HepG2 (cell line): ENCODE measurements around the gene HMCN2. TPM values are rescaled to one million over a fixed set of nuclear protein-coding genes. Genes with fewer than 3 reads are reported as not detected.

ENCODE experiments used
- ADNP ChIP-seq: sonication (generic); formaldehyde crosslinking; IDR thresholded peaks from 2 replicates; pipeline ENCODE4 v1.4.0; 2020; ENCODE audit warnings: missing genetic modification reagents
- ELF4 ChIP-seq: sonication (generic); formaldehyde crosslinking; IDR thresholded peaks from 2 replicates; pipeline ENCODE4 v1.5.0; 2020; ENCODE audit warnings: missing genetic modification reagents, mild to moderate bottlenecking, moderate library complexity, borderline replicate concordance
- GABPA ChIP-seq, 2 experiments: IDR thresholded peaks; 2 replicates each; pipeline ENCODE4 v1.6.1; 2011 to 2016; ENCODE audit warnings: low read depth in 2 of 2, low read length in 1 of 2, missing biosample characterization in 1 of 2, missing genetic modification characterization in 1 of 2
- HMGA1 ChIP-seq: sonication (generic); formaldehyde crosslinking; conservative IDR thresholded peaks from 2 replicates; pipeline ENCODE4 v1.4.0; 2020; ENCODE audit warnings: missing genetic modification reagents
- IRX3 ChIP-seq: sonication (generic); formaldehyde crosslinking; IDR thresholded peaks from 2 replicates; pipeline ENCODE4 v1.8.1; 2023; ENCODE audit warnings: mild to moderate bottlenecking, low read depth, missing genetic modification reagents, borderline replicate concordance
- MBD4 ChIP-seq: IDR thresholded peaks from 2 replicates; pipeline ENCODE4 v1.6.1; 2012; ENCODE audit warnings: low read length, inconsistent platforms, borderline replicate concordance
- NFIC ChIP-seq: IDR thresholded peaks from 2 replicates; pipeline ENCODE4 v1.6.1; 2012; ENCODE audit warnings: mild to moderate bottlenecking, low read length, inconsistent platforms
- SOX6 ChIP-seq, 2 experiments: fragments of 450-650 bp in 1 of 2; sonication (generic) in 1 of 2; formaldehyde crosslinking in 1 of 2; IDR thresholded peaks; 2 replicates each; pipeline versions ENCODE4 v1.4.0 to v1.6.1; 2017 to 2020; ENCODE audit warnings: antibody characterized with exemption in 1 of 2, mild to moderate bottlenecking in 1 of 2, missing genetic modification reagents in 1 of 2
- TARDBP ChIP-seq: sonication (generic); formaldehyde crosslinking; IDR thresholded peaks from 2 replicates; pipeline ENCODE4 v1.8.0; 2022; ENCODE audit warnings: mild to moderate bottlenecking, missing genetic modification reagents
- TBX3 ChIP-seq: fragments of 450-650 bp; IDR thresholded peaks from 2 replicates; pipeline ENCODE4 v1.6.1; 2017; ENCODE audit warnings: antibody characterized with exemption, mild to moderate bottlenecking, inconsistent platforms, borderline replicate concordance
- ZFY ChIP-seq: sonication (generic); formaldehyde crosslinking; IDR thresholded peaks from 2 replicates; pipeline ENCODE4 v1.4.0; 2020; ENCODE audit warnings: missing genetic modification reagents
- ZNF577 ChIP-seq: sonication (generic); formaldehyde crosslinking; IDR thresholded peaks from 2 replicates; pipeline ENCODE4 v1.4.0; 2020; ENCODE audit warnings: mild to moderate bottlenecking, low read depth, missing genetic modification reagents, borderline replicate concordance
- ZNF598 ChIP-seq: sonication (generic); formaldehyde crosslinking; IDR thresholded peaks from 2 replicates; pipeline ENCODE4 v1.5.1; 2020; ENCODE audit warnings: mild to moderate bottlenecking, missing genetic modification reagents, borderline replicate concordance
- ZZZ3 ChIP-seq: sonication (generic); formaldehyde crosslinking; IDR thresholded peaks from 2 replicates; pipeline ENCODE4 v1.4.0; 2020; ENCODE audit warnings: missing genetic modification reagents, mild to moderate bottlenecking, borderline replicate concordance
- polyA plus RNA-seq, 8 experiments: library from polyadenylated mRNA; depleted of rRNA in 3 of 8; stranded (reverse) in 7 of 8; unstranded in 1 of 8; fragments of >200 nt; fragmentation: Illumina TruSeq in 4 of 8; extraction: Trizol in 4 of 8; gene quantifications; 2 replicates each; pipeline versions ENCODE4 v1.2.1 to v1.2.3, GENCODE V29; 2011 to 2016; ENCODE audit warnings: low read depth in 4 of 8, missing spikeins in 1 of 8, mixed read lengths in 1 of 8; ENCODE audit not compliant: insufficient read depth in 1 of 8
- total RNA-seq, 5 experiments: library from RNA; depleted of rRNA; stranded (reverse); fragments of >200 nt; fragmentation: Illumina TruSeq; extraction: Trizol; gene quantifications; 2 replicates each; pipeline ENCODE4 v1.2.3, GENCODE V29; 2016; ENCODE audit warnings: low read depth in 1 of 5
- TF ChIP-seq, protein P1 (sequence below): sonication (generic); formaldehyde crosslinking; IDR thresholded peaks from 2 replicates; pipeline ENCODE4 v1.4.0; 2020; ENCODE audit warnings: mild to moderate bottlenecking, missing genetic modification reagents
- TF ChIP-seq, protein P2 (sequence below): sonication (generic); formaldehyde crosslinking; IDR thresholded peaks from 2 replicates; pipeline ENCODE4 v1.8.1; 2023; ENCODE audit warnings: mild to moderate bottlenecking, inconsistent platforms, moderate library complexity, missing genetic modification reagents, borderline replicate concordance
- TF ChIP-seq, protein P3 (sequence below): sonication (generic); formaldehyde crosslinking; IDR thresholded peaks from 2 replicates; pipeline ENCODE4 v1.8.1; 2023; ENCODE audit warnings: missing genetic modification reagents, inconsistent platforms, borderline replicate concordance
- TF ChIP-seq, protein P4 (sequence below): sonication (generic); formaldehyde crosslinking; IDR thresholded peaks from 2 replicates; pipeline ENCODE4 v1.4.0; 2020; ENCODE audit warnings: missing genetic modification reagents

HMCN2 gene
- total and polyA plus RNA-seq, 2 of the 13 experiments (the other 11 are each of a cell fraction or from before 2014, with no cell fraction given) = 0.09 TPM; not detected in 1

DNA sequence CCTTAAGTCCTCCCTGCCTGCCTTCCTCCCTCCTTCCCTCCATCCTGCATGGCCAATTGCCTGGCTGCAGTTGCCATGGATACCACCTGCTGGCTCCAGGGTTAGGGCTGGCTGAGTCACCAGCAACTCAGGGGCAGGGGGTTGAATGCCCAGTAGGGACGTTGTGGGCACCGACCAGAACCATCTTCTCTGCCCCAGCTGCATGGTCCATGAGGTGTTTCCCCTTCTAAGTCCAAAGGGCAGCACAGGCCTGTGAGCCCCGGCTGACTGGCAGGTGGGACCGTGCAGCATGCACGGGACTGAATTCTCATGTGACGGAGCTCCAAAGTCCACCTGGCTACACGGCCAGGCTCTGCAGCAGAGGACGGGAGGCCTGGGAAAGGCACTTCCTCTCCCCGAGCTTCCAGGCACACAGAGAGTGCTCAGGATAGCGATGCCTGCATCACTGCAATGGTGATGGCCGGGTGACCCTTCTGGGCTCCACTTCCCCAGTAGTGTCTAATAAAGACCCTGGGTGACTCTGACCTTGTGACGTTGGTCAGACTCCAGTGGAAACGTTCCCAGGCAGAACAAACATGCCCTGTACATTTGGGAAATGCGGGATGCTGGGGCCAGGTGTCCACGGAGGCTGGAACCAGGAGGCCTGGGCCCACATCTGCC lies 184.9 kb downstream of the HMCN2 start (continued):
- TF ChIP-seq, protein P1, sequence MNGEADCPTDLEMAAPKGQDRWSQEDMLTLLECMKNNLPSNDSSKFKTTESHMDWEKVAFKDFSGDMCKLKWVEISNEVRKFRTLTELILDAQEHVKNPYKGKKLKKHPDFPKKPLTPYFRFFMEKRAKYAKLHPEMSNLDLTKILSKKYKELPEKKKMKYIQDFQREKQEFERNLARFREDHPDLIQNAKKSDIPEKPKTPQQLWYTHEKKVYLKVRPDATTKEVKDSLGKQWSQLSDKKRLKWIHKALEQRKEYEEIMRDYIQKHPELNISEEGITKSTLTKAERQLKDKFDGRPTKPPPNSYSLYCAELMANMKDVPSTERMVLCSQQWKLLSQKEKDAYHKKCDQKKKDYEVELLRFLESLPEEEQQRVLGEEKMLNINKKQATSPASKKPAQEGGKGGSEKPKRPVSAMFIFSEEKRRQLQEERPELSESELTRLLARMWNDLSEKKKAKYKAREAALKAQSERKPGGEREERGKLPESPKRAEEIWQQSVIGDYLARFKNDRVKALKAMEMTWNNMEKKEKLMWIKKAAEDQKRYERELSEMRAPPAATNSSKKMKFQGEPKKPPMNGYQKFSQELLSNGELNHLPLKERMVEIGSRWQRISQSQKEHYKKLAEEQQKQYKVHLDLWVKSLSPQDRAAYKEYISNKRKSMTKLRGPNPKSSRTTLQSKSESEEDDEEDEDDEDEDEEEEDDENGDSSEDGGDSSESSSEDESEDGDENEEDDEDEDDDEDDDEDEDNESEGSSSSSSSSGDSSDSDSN = peak; percentile 92
- TF ChIP-seq ADNP (CRISPR knock-in tag) = no peak
- TF ChIP-seq, protein P2, sequence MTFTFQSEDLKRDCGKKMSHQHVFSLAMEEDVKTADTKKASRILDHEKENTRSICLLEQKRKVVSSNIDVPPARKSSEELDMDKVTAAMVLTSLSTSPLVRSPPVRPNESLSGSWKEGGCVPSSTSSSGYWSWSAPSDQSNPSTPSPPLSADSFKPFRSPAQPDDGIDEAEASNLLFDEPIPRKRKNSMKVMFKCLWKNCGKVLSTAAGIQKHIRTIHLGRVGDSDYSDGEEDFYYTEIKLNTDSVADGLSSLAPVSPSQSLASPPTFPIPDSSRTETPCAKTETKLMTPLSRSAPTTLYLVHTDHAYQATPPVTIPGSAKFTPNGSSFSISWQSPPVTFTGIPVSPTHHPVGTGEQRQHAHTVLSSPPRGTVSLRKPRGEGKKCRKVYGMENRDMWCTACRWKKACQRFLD (CRISPR knock-in tag) = peak; percentile 89; the same call in 1 of the 2 replicates
- peak; percentile 81; the same call in 1 of the 2 replicates for TF ChIP-seq ZZZ3 (CRISPR knock-in tag)
- TF ChIP-seq, protein P3, sequence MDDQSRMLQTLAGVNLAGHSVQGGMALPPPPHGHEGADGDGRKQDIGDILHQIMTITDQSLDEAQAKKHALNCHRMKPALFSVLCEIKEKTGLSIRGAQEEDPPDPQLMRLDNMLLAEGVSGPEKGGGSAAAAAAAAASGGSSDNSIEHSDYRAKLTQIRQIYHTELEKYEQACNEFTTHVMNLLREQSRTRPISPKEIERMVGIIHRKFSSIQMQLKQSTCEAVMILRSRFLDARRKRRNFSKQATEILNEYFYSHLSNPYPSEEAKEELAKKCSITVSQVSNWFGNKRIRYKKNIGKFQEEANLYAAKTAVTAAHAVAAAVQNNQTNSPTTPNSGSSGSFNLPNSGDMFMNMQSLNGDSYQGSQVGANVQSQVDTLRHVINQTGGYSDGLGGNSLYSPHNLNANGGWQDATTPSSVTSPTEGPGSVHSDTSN (CRISPR knock-in tag) = no peak
- no peak for TF ChIP-seq ZNF577 (CRISPR knock-in tag)
- TF ChIP-seq, protein P4, sequence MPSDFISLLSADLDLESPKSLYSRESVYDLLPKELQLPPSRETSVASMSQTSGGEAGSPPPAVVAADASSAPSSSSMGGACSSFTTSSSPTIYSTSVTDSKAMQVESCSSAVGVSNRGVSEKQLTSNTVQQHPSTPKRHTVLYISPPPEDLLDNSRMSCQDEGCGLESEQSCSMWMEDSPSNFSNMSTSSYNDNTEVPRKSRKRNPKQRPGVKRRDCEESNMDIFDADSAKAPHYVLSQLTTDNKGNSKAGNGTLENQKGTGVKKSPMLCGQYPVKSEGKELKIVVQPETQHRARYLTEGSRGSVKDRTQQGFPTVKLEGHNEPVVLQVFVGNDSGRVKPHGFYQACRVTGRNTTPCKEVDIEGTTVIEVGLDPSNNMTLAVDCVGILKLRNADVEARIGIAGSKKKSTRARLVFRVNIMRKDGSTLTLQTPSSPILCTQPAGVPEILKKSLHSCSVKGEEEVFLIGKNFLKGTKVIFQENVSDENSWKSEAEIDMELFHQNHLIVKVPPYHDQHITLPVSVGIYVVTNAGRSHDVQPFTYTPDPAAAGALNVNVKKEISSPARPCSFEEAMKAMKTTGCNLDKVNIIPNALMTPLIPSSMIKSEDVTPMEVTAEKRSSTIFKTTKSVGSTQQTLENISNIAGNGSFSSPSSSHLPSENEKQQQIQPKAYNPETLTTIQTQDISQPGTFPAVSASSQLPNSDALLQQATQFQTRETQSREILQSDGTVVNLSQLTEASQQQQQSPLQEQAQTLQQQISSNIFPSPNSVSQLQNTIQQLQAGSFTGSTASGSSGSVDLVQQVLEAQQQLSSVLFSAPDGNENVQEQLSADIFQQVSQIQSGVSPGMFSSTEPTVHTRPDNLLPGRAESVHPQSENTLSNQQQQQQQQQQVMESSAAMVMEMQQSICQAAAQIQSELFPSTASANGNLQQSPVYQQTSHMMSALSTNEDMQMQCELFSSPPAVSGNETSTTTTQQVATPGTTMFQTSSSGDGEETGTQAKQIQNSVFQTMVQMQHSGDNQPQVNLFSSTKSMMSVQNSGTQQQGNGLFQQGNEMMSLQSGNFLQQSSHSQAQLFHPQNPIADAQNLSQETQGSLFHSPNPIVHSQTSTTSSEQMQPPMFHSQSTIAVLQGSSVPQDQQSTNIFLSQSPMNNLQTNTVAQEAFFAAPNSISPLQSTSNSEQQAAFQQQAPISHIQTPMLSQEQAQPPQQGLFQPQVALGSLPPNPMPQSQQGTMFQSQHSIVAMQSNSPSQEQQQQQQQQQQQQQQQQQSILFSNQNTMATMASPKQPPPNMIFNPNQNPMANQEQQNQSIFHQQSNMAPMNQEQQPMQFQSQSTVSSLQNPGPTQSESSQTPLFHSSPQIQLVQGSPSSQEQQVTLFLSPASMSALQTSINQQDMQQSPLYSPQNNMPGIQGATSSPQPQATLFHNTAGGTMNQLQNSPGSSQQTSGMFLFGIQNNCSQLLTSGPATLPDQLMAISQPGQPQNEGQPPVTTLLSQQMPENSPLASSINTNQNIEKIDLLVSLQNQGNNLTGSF (CRISPR knock-in tag) = peak; percentile 96
- no peak for TF ChIP-seq GABPA (IDR thresholded peaks at IDR 0.05; ENCODE audit: low read depth, low read length)
- peak; percentile 68 for TF ChIP-seq GABPA (CRISPR knock-in tag; IDR thresholded peaks at IDR 0.05; ENCODE audit: low read depth)
- no peak for TF ChIP-seq MBD4
- TF ChIP-seq ZNF598 = peak; percentile 92; the same call in 1 of the 2 replicates
- TF ChIP-seq HMGA1 (CRISPR knock-in tag) = no peak
- peak; percentile 88; the same call in 1 of the 2 replicates for TF ChIP-seq IRX3 (CRISPR knock-in tag)
- TF ChIP-seq TBX3 = 0 out of 2 replicates have a peak, but pooled peaks have one; percentile 47
- peak; percentile 22; the same call in 1 of the 2 replicates for TF ChIP-seq NFIC
- peak; percentile 91 for TF ChIP-seq ZFY (CRISPR knock-in tag)
- TF ChIP-seq TARDBP = peak; percentile 84
- TF ChIP-seq ELF4 (CRISPR knock-in tag) = no peak
- TF ChIP-seq SOX6 (IDR thresholded peaks at IDR 0.05) = no peak
- TF ChIP-seq SOX6 (CRISPR knock-in tag; IDR thresholded peaks at IDR 0.05) = peak; percentile 88
